Transverse colon (tissue), 4 donors: ENCODE measurements around the gene HHATL. TPM values are rescaled to one million over a fixed set of nuclear protein-coding genes. Genes with fewer than 3 reads are reported as not detected.

Experiments used
- DNase-seq: peaks from one replicate; pipeline ENCODE4 v3.0.0-alpha.2; 2019
- H3K27ac ChIP-seq, 4 donors: fragments of 200-600 bp; sonication (generic); 2 replicates each; pipeline ENCODE4 v1.5.1; 2016 to 2018; ENCODE audit warnings: inconsistent platforms in 4 of 4
- H3K27me3 ChIP-seq: fragments of 200-600 bp; sonication (generic); 2 replicates; pipeline ENCODE4 v1.5.1; 2017; ENCODE audit warnings: inconsistent platforms
- H3K36me3 ChIP-seq, 4 donors: fragments of 200-600 bp; sonication (generic); 2 replicates each; pipeline ENCODE4 v1.5.1; 2017 to 2019; ENCODE audit warnings: inconsistent platforms in 4 of 4
- H3K4me1 ChIP-seq, 4 donors: fragments of 200-600 bp; sonication (generic); 2 replicates each; pipeline ENCODE4 v1.5.1; 2017 to 2020; ENCODE audit warnings: inconsistent platforms in 4 of 4
- H3K4me3 ChIP-seq, 4 donors: fragments of 200-600 bp; sonication (generic); 1 replicate in 1 of 4; 2 replicates in 3 of 4; pipeline versions ENCODE4 v1.5.1 to v1.6.1; 2017 to 2019; ENCODE audit warnings: inconsistent platforms in 4 of 4
- H3K9me3 ChIP-seq, 2 donors: fragments of 200-600 bp; sonication (generic); 2 replicates each; pipeline ENCODE4 v1.5.1; 2017 to 2019; ENCODE audit warnings: inconsistent platforms in 2 of 2
- EP300 ChIP-seq: sonication (generic); formaldehyde crosslinking; IDR thresholded peaks from one replicate; pipeline ENCODE4 v1.6.1; 2017; ENCODE audit warnings: antibody characterized with exemption, low read depth
- POLR2A ChIP-seq: fragments of 450-650 bp; IDR thresholded peaks from one replicate; pipeline ENCODE4 v1.6.1; 2016; ENCODE audit warnings: antibody characterized with exemption, mild to moderate bottlenecking, moderate library complexity
- POLR2AphosphoS5 ChIP-seq, 3 donors: sonication (generic); formaldehyde crosslinking; IDR thresholded peaks; one replicate each; pipeline ENCODE4 v1.6.1; 2016; ENCODE audit warnings: antibody characterized with exemption in 3 of 3
- WGBS, 2 donors: methylation state at CpG; one replicate each; pipeline ENCODE4 v1.1.5; 2018; ENCODE audit warnings: low coverage in 1 of 2; 5-methylcytosine and 5-hydroxymethylcytosine counted together
- in situ Hi-C, 4 donors: fragments of 200-750 bp; cut with MboI; loops; one replicate each; pipeline versions ENCODE4 v1.15.0 to v1.15.1; 2017; ENCODE audit warnings: low sequenced_read_pairs in 3 of 4, low pct_ligation_motif_present in 1 of 4, low pct_unique_long_range_greater_than_20kb in 1 of 4
- intact Hi-C: fragments of 100-400 bp; cut with DNase I; formaldehyde crosslinking; loops from one replicate; pipeline ENCODE4 v1.15.1; 2023; ENCODE audit warnings: low total_unique reads
- total RNA-seq, 4 donors: library from RNA; depleted of rRNA; stranded (reverse); fragments of >200 nt; gene quantifications; one replicate each; pipeline ENCODE4 v1.1.0, GENCODE V29; 2016
- TF ChIP-seq, protein P1 (sequence below), 5 experiments: fragments of 200-600 bp in 3 of 5; fragments of 450-650 bp in 2 of 5; sonication (generic) in 3 of 5; IDR thresholded peaks; 1 replicate in 2 of 5; 2 replicates in 3 of 5; pipeline ENCODE4 v1.5.1; 2016 to 2017; ENCODE audit warnings: antibody characterized with exemption in 5 of 5, inconsistent platforms in 3 of 5, mild to moderate bottlenecking in 2 of 5, moderate library complexity in 1 of 5

HHATL gene
- total RNA-seq, 4 donors from 2014 or later = 0.27 TPM; not detected in 3

DNA sequence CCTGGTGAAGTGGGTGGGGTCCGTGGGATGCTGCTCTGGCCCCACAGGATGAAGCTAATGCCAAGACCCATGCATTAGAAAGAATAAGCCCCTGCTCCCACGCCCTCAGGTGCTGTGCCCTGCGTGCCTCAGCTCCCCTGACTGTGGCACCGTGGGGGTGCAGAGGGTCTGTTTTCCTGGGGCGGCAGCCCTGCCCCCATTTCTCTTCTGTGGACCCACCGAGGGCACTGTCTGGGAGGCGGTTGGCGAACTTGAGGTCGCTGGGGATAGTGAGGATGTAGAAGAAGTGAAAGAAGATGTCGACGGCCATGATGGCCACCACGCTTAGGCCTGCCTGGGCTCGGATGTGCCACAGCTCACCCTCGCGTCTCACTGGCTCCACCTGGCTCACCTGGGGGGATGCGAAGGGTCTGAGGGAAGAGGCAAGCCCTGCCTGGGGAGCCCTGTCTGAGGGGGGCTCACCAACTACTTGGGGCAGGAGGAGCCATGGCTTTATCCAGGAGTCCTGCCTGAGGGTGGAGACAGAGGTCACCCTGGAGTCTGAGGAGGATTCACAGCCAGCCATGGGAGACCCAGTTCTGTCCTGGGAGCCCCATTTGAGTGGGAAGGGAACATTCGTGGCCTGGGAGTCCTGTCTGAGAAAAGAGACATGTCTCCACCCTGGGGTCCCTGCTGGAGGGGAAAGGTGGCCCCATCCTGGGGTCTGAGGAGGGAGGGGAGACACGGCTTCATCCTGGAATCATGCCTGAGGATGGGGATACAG lies 5.1 kb downstream of the HHATL start:
- Histone ChIP-seq H3K27me3 (no peaks in the 10 kb centered on the region), H3K9me3 (no peaks in the 10 kb centered on the region), H3K4me1 (no peaks in the 10 kb centered on the region), H3K36me3 (no peaks in the 10 kb centered on the region), H3K4me3 (no peak overlapping the region), H3K27ac (no peak overlapping the region)
- no peak for DNase-seq
- TF ChIP-seq EP300 = no peak
- no peak for TF ChIP-seq POLR2A
- TF ChIP-seq, protein P1, sequence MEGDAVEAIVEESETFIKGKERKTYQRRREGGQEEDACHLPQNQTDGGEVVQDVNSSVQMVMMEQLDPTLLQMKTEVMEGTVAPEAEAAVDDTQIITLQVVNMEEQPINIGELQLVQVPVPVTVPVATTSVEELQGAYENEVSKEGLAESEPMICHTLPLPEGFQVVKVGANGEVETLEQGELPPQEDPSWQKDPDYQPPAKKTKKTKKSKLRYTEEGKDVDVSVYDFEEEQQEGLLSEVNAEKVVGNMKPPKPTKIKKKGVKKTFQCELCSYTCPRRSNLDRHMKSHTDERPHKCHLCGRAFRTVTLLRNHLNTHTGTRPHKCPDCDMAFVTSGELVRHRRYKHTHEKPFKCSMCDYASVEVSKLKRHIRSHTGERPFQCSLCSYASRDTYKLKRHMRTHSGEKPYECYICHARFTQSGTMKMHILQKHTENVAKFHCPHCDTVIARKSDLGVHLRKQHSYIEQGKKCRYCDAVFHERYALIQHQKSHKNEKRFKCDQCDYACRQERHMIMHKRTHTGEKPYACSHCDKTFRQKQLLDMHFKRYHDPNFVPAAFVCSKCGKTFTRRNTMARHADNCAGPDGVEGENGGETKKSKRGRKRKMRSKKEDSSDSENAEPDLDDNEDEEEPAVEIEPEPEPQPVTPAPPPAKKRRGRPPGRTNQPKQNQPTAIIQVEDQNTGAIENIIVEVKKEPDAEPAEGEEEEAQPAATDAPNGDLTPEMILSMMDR (IDR thresholded peaks at IDR 0.05) = no peak
- no peak for TF ChIP-seq POLR2AphosphoS5 (IDR thresholded peaks at IDR 0.05)
- in situ Hi-C loops (no loop called here), intact Hi-C loops (no loop called here)
- WGBS, 2 donors = 87 to 100% methylated on average over 2 to 18 of the region's 18 CpGs

DNA sequence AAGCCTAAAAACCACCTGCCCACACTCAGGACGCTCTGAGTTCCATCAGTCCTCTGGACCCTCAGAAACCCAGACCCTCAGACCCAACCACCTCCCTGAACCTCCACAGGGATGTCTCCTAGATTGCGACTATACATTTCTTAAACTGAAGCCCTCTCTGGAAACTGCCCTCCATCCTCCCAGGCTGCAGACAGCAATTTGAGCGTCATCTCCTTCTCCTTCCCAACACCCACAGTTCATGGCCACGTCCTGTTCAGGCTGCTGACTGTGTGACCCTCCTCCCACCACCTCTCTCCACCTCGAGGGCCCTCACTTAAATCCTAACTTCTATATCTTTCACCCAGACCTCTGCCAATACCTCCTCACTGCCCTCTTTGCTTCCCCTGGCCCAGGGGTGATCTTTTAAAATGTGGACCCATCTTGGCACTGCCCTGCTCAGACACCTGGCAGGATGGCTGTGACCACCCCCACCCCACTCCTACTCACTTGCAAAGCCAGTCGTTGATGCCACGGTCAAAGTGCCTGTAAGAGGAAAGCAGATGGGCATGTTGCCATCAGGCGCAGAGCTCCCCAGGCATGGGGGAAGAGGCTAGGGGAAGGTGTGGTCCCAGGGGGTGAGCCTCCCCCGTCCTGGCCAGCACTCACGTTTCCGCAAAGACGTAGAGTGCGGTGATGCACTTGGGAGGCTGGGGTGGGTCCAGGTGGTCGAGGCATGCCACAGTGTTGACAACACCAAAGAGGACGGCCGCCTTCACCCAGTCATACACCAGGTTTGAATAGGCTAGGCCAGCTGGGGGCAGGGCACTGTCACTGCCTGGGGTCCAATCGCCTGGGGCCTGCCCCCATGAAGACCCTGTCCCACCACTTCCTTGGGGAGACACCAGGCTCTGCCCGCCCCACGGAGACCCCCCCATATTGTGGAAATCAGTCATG lies 6.0 kb downstream of the HHATL start:
- Histone ChIP-seq H3K4me3 (no peak overlapping the region), H3K27me3 (no peaks in the 10 kb centered on the region), H3K36me3 (no peaks in the 10 kb centered on the region), H3K9me3 (no peaks in the 10 kb centered on the region), H3K27ac (no peak overlapping the region), H3K4me1 (no peaks in the 10 kb centered on the region)
- intact Hi-C loops (no loop called here), in situ Hi-C loops (no loop called here)
- no peak for DNase-seq
- 54 to 75% methylated on average over 3 to 19 of the region's 19 CpGs for WGBS, 2 donors
- TF ChIP-seq EP300 = no peak
- TF ChIP-seq POLR2AphosphoS5 (IDR thresholded peaks at IDR 0.05) = no peak
- TF ChIP-seq POLR2A = no peak
- TF ChIP-seq, protein P1 (IDR thresholded peaks at IDR 0.05) = no peak

DNA sequence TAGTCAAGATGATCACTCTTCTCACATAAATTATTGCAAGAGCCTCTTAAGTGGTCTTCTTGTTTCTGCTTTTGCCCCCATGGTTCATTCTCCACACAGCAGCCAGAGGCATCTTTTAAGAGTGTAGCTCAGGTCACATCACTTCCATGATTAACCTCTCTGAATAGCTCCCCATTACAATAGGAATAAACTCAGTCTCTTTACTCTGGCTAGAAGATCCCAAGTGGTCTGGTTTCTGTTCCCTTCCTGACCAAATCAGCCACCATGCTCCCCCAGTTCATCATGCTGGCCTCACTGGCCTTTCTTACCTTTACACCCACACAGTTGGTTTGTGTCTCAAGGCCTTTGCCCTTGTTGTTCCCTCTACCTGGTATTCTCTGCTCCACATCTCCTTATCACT lies 8.2 kb downstream of the HHATL start:
- Histone ChIP-seq H3K9me3 (no peaks in the 10 kb centered on the region), H3K36me3 (no peaks in the 10 kb centered on the region), H3K27ac (no peak overlapping the region), H3K4me1 (no peaks in the 10 kb centered on the region), H3K27me3 (no peaks in the 10 kb centered on the region), H3K4me3 (no peak overlapping the region)
- intact Hi-C loops (no loop called here), in situ Hi-C loops (no loop called here)
- no peak for TF ChIP-seq POLR2A
- TF ChIP-seq, protein P1 (IDR thresholded peaks at IDR 0.05) = no peak
- TF ChIP-seq EP300 = no peak
- TF ChIP-seq POLR2AphosphoS5 (IDR thresholded peaks at IDR 0.05) = no peak
- no peak for DNase-seq

DNA sequence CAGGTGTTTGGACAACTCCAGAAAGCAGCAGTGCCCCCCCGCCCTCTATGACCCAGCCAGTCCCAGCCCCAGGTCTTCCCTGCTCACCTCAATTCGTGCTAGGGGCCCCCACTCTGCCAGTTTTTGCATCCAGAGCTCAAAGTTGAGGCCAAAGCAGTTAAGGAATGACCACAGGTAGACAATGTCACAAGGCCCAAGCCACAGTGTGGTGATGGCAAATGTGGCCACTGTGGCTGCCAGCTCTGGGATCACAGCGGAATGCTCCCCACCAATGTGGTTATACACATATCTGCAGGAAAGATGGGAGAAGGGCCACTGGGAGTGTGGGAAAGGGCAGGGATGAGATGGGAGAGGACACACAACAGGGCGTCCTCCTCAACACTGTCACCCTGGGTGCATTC lies 9.1 kb downstream of the HHATL start:
- TF ChIP-seq, protein P1 (IDR thresholded peaks at IDR 0.05) = no peak
- TF ChIP-seq POLR2A (no peak), POLR2AphosphoS5 (IDR thresholded peaks at IDR 0.05) (no peak), EP300 (no peak)
- Histone ChIP-seq H3K36me3 (no peaks in the 10 kb centered on the region), H3K4me1 (no peaks in the 10 kb centered on the region), H3K27ac (no peak overlapping the region), H3K27me3 (no peaks in the 10 kb centered on the region), H3K9me3 (no peaks in the 10 kb centered on the region), H3K4me3 (no peak overlapping the region)
- WGBS, 2 donors = 70% methylated on average over 4 of the region's 4 CpGs; no CpG with 5 or more reads in 1 of the 2 donors
- DNase-seq = no peak
- intact Hi-C loops = no loop called here
- in situ Hi-C loops = no loop called here
